Iris pigment epithelial cell (primary cell): Measurements from ENCODE around the gene CES3.

Experiments used
- DNase-seq: peaks from one replicate; pipeline ENCODE4 v3.0.0-alpha.2; 2011; ENCODE audit warnings: low read depth

The CES3 gene, protein sequence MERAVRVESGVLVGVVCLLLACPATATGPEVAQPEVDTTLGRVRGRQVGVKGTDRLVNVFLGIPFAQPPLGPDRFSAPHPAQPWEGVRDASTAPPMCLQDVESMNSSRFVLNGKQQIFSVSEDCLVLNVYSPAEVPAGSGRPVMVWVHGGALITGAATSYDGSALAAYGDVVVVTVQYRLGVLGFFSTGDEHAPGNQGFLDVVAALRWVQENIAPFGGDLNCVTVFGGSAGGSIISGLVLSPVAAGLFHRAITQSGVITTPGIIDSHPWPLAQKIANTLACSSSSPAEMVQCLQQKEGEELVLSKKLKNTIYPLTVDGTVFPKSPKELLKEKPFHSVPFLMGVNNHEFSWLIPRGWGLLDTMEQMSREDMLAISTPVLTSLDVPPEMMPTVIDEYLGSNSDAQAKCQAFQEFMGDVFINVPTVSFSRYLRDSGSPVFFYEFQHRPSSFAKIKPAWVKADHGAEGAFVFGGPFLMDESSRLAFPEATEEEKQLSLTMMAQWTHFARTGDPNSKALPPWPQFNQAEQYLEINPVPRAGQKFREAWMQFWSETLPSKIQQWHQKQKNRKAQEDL

GRCh38 chr16:66961065-66961744 lies at the start of gene CES3:
CES3 (plus strand) TSS chr16:66961266; CDS start chr16:66961308, 42 bp downstream.
- peak; percentile 74 for DNase-seq

- DNase-seq: no peak
Measured at GRCh38 chr16:66911801-66912200, 49.3 kb upstream of the CES3 start.

DNA sequence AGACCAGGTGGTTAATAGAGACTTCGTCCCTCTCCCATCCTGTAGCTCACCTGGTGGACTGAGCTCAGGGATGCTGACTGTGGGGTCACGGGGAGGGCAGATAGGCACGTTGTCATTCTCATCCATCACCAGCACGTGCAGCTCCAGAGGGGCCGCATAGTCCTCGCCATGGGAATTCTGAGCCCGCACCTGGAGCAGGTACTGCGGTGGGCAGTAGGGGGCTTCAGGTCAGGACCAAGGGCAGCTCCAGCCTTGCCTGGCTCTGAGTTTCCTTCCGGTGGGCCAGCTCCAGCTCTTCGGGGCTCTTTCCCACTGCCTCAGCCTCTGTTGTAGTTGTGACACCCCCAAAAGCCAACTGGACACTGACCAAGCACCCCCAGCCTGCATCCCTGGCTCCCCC lies 48.0 kb upstream of the CES3 start:
- DNase-seq: no peak

GRCh38 chr16:66913711-66914110 lies 47.4 kb upstream of the CES3 start:
- no peak for DNase-seq

GRCh38 chr16:66914541-66914940 lies 46.5 kb upstream of the CES3 start:
- DNase-seq: no peak

GRCh38 chr16:66915041-66915440 lies 46.0 kb upstream of the CES3 start:
- DNase-seq: no peak

GRCh38 chr16:66916518-66916917 lies 44.5 kb upstream of the CES3 start:
- no peak for DNase-seq

DNA sequence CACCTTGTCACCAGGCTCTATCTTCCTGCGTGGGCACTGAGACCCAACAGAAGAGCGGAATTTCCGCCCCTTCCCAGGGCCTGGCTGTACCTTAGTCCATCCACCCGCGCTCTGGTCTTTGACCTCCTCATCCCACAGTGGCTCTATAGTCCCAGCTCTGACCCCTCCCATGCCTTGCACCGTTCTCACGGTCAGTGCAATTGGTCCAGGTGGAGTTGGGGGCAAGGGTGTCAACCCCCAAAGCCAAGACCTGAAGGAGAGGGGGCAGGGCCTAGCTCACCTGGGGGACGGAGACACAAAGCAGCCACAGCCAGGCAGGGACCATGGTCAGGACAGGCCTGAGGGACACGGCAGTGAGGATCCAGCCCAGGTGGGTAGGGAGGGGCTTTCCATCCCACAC lies 43.3 kb upstream of the CES3 start:
- no peak for DNase-seq

DNA sequence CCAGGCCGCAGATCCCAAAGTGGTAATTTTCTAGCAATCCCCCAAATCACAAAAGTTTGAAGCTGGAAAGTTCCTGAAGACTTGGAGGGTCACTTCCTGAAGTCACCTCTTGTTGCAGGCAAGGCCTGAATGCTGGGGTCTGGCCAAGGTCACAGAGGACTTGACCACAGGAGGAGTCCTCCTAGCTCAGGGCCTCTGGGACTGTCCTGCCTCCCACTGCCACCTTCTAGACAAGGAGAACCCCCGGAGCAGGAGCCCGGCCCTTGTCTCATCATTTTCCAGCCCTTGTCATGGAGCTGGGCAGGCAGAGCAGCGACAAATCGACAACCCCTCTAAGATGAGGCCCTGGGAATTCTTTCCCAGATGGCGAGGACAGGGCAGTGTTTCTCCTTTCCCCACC lies 42.7 kb upstream of the CES3 start:
- no peak for DNase-seq

DNA sequence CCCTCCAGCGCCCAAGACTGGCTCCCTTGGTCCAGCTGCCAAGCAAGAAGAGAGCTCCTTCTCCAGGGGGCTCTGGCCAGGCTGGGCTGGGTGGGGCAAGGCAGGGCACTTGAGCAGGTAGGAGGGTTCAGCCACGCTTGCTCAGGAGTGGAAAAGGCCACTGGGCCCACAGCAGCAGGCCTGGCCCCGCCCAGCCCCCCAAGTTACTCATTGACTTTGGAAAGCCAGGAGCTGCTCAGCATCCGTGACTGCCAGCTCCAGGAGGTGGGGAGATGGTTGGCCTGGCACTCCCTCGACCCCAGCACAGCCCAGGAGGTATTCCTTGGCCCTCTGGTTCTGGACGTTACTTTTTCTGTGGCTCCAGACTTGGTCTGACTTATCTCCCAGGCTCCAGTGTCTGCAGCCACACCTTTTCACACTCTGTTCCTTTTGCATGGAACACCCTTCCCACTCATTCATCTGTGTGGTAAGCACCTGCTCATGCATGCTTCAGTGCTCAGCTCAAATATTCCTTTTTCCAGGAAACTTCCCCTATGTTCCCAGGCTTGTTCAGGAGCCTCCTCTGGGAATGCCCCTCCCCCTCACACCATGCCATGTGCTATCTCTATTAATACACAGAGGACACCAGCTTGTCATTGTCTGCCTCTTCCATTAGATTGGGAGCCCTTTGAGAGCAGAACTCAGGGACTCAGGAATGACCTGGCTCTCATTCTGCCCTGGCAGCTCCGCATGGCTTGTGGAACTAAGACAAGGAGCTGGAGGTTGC lies 42.1 kb upstream of the CES3 start, which contains the start of gene CDH16:
Gene CDH16, minus strand, starts transcription at position 83 of the 766 bp plus-strand sequence. CDS start 820 bp downstream, outside the sequence.
- no peak for DNase-seq

- DNase-seq: no peak
Measured at GRCh38 chr16:66919569-66920298, 41.3 kb upstream of the CES3 start.

DNA sequence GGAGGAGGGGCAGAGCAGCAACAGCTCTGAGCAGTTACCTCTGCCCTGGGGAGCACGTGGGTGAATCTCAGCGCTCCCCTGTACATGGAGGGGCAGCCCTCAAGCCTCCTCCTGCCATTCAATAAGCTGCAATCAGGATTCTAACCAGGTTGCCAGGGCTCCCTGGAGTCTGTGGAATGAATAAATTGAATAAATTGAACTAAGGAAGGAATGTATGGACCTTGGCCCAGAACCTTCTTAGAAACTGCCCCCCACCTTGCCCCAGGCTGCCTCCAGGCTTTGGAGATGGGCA lies 40.8 kb upstream of the CES3 start:
- DNase-seq: no peak

GRCh38 chr16:66920924-66921680 lies 40.0 kb upstream of the CES3 start:
- DNase-seq: no peak

GRCh38 chr16:66921729-66922450 lies 39.2 kb upstream of the CES3 start:
- DNase-seq: no peak

- no peak for DNase-seq
Measured at GRCh38 chr16:66923247-66923731, 37.8 kb upstream of the CES3 start.

GRCh38 chr16:66923866-66924265 lies 37.2 kb upstream of the CES3 start:
- no peak for DNase-seq

DNA sequence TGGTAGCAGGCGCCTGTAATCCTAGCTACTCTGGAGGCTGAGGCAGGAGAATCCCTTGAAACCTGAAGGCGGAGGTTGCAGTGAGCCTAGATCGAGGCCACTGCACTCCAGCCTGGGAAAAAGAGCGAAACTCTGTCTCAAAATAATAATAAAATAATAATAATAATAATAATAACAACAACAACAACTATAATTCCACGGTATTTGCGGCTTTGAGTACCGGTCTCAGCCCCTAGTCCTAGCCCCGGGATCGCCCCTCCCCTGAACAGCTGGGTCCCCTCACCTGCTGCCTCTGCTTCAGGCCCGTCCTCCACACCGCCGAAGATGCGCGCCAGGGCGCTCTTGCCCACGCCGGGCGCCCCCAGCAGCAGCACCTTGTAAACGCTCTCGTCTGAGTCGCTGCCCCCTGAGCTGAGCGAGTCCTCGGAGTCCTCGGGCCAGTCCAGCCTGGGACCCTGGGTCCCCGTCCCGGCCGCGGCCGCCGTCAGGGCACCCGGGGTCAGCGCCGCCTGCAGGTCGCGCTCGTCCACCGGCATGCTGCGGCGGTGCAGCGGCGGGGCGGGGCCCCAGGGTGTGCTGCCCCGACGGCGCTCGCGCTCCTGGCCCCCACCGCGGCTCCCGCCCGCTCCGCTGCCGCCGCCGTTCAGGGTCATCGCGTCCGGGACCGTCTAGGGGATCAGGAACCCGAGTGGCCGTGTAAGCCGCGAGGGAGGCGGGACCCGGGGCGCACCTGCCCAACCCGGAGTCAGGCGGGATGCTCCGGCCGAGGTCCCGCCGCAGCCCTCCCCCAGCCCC lies 36.3 kb upstream of the CES3 start:
- no peak for DNase-seq

DNA sequence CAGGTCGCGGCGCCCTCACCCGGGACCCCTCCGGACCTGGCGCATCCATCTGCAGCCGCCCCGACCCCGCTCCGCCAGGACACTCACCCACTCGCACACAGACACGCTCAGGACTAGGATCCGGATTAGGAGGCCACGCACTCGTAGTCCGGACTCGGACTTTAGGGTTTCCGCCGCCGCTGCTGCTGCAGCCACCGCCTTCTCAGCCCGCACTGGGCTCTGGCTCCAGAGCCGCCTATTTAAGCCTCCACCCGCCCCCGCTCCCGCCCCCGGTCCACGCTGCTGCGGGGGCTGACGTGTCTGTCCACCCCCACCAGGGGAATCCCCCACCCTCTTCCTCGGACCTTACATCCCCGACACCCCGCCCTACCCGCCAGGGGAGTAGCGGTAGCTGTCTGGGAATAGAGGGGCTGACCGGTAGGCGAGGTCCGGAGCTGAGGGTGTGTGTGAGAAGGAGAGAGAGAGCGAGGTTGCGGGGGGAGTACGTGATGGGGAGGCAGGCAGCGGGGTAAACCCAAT lies 35.7 kb upstream of the CES3 start, which contains the start of gene RRAD:
Gene RRAD, minus strand, starts transcription at position 214 of the 519 bp plus-strand sequence. CDS start 356 bp downstream, outside the sequence.
- DNase-seq: peak; percentile 58
